WTC11 (cell line): ENCODE results near the gene TMEM200A.

Experiments used
- CTCF ChIP-seq: fragments of 200-600 bp; IDR thresholded peaks from 2 replicates; pipeline ENCODE4 v1.8.0; 2022; ENCODE audit warnings: antibody characterized with exemption
- FOXP4 ChIP-seq: sonication (generic); formaldehyde crosslinking; IDR thresholded peaks from 2 replicates; pipeline ENCODE4 v1.8.0; 2022; ENCODE audit warnings: mild to moderate bottlenecking, missing genetic modification reagents
- USF2 ChIP-seq: sonication (generic); formaldehyde crosslinking; IDR thresholded peaks from 2 replicates; pipeline ENCODE4 v1.8.1; 2023; ENCODE audit warnings: mild to moderate bottlenecking, missing genetic modification reagents, moderate library complexity

- no peak for TF ChIP-seq USF2 (CRISPR knock-in tag)
- no peak for TF ChIP-seq CTCF
- TF ChIP-seq FOXP4 (CRISPR knock-in tag) = no peak
These were observed 25.1 kb downstream of the TMEM200A start for GRCh38 chr6:130390890-130391289.
